ENCODE results near the gene RAB6D.
"Not testable (repeated sequence)": the region's sequence is repeated elsewhere in the genome, so short reads cannot be mapped to it uniquely, and the experiment has no call there.

RAB6D gene

GRCh38 chr2:131363703-131364186, at the start of gene RAB6D:
RAB6D (minus strand) TSS chr2:131364168; CDS start chr2:131363720, 448 bp downstream.
- DNase-seq (ENCODE audit: low read depth), result not testable (repeated sequence)

GRCh38 chr2:131413148-131413747, 49.3 kb upstream of the RAB6D start:
- DNase-seq (ENCODE audit: low read depth), result no peak

- no peak for DNase-seq (ENCODE audit: low read depth)
Measured at GRCh38 chr2:131410173-131410572, 46.2 kb upstream of the RAB6D start.

GRCh38 chr2:131408778-131409177, 44.8 kb upstream of the RAB6D start:
- DNase-seq (ENCODE audit: low read depth), result no peak

GRCh38 chr2:131408207-131408606, 44.2 kb upstream of the RAB6D start:
- no peak for DNase-seq (ENCODE audit: low read depth)

DNA sequence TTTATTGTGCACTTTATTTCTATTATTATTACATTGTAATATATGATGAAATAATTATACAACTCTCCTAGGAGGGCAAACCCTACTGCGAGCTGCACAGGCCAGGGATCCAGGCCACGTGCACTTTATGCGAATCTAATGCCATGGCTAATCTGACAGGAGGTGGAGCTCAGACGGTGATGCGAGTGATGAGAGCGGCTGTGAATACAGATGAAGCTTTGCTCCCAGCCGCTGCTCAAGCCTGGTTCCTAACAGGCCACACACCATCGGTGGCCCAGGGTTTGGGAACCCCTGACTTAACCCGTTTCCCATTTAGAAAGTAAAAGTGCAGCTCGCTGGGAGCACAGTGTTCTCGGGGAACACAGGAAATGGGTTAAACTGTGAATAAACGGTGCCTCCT, 40.8 kb upstream of the RAB6D start:
- DNase-seq (ENCODE audit: low read depth), result no peak

- no peak for DNase-seq (ENCODE audit: low read depth)
Measured at GRCh38 chr2:131402320-131403039, 38.5 kb upstream of the RAB6D start.

GRCh38 chr2:131400849-131401248, 36.9 kb upstream of the RAB6D start:
- DNase-seq (ENCODE audit: low read depth), result no peak

GRCh38 chr2:131400441-131400840, 36.5 kb upstream of the RAB6D start:
- not testable (repeated sequence) for DNase-seq (ENCODE audit: low read depth)

DNA sequence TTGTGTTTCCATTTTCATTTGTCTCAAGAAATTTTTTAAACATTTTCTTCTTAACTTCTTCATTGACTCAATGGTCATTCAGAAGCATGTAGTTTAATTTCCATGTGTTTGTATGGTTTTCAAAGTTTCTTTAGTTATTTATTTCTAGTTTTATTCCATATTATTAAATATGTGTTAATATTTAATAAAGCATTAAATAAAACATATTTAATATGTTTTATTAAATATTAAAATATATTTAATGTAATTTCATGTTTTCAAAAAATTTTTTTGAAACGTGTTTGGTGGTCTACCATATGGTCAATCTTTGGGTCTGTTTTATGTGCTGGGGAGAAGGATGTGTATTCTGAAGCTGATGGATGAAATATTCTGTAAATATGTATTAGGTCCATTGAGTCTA, 32.2 kb upstream of the RAB6D start:
- not testable (repeated sequence) for DNase-seq (ENCODE audit: low read depth)

- not testable (repeated sequence) for DNase-seq (ENCODE audit: low read depth)
Measured at GRCh38 chr2:131395024-131395645, 31.2 kb upstream of the RAB6D start.

DNA sequence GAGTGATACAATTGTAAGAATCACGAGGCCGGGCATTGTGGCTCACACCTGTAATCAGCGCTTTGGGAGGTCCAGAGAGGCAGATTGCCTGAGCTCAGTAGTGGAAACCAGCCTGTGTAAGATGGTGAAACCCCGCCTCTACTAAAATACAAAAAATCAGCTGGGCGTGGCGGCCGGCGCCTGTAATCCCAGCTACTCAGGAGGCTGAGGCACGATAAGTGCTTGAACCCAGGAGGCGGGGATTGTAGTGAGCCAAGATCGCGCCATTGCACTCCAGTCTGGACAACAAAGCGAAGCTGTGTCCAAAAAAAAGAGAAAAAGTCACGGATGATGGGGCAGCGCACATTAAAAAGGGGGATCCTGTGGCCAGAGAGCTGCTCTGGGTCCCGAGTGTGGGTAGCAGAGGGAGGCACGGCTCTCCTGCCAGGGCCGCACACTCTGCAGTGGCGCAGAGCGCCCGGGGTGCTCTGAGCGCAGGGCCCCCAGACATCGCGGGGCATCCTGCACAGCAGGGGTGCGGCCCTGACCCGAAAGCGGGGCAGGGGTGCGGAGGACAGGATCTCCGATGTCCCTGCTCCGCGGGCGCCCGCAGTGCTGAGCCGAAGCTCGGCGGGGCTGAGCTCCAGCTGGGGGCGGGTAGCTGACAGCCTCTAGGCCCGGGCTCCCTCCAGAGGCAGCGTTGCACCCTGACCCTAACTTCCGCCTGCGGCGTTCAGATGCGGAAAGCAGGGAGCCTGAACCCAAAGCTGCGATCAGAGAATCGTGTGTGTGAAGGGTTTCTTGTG, 30.4 kb upstream of the RAB6D start:
- no peak for DNase-seq (ENCODE audit: low read depth)

- not testable (repeated sequence) for DNase-seq (ENCODE audit: low read depth)
Measured at GRCh38 chr2:131391953-131392352, 28.0 kb upstream of the RAB6D start.

GRCh38 chr2:131391471-131391870, 27.5 kb upstream of the RAB6D start:
- DNase-seq (ENCODE audit: low read depth), result not testable (repeated sequence)

- DNase-seq (ENCODE audit: low read depth), result not testable (repeated sequence)
Measured at GRCh38 chr2:131390495-131391130, 26.6 kb upstream of the RAB6D start.

GRCh38 chr2:131389657-131390056, 25.7 kb upstream of the RAB6D start:
- no peak for DNase-seq (ENCODE audit: low read depth)

- DNase-seq (ENCODE audit: low read depth), result not testable (repeated sequence)
Measured at GRCh38 chr2:131388834-131389233, 24.9 kb upstream of the RAB6D start.

- not testable (repeated sequence) for DNase-seq (ENCODE audit: low read depth)
Measured at GRCh38 chr2:131373111-131373510, 9.1 kb upstream of the RAB6D start.

DNA sequence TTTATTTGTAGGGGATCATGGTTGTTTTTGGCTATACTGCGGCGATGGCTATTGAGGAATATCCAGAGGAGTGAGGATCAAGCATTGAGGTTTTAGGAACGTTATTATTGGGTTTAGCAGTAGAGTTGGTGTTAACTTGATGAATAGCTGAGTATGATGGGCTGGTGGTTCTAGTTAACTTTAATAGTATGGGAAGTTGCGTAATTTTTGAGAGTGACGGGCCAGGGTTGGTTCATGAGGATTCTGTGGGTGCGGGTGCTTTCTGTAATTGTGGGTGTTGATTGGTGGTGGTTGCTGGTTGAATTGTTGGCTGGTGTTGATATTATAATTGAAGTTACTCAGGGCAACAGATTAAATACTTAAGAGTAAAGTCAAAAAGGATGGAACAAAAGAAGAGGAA, 6.0 kb upstream of the RAB6D start:
- DNase-seq (ENCODE audit: low read depth), result no peak

- not testable (repeated sequence) for DNase-seq (ENCODE audit: low read depth)
Measured at GRCh38 chr2:131368493-131369066, 4.6 kb upstream of the RAB6D start.

GRCh38 chr2:131367352-131367751, 3.4 kb upstream of the RAB6D start:
- DNase-seq (ENCODE audit: low read depth), result no peak

Measured in activated T-cell treated with anti-CD3 and anti-CD28 coated beads for 24 hours (primary cell).